Small intestine (tissue), 7 donors: ENCODE measurements around the gene FIG4. TPM values are rescaled to one million over a fixed set of nuclear protein-coding genes. Genes with fewer than 3 reads are reported as not detected.
A peak's percentile ranks its signal among the peaks of the same experiment; 100 is the strongest.
"Not testable (repeated sequence)": the region's sequence is repeated elsewhere in the genome, so short reads cannot be mapped to it uniquely, and the experiment has no call there.

ENCODE experiments used
- DNase-seq, 2 donors: peaks; one replicate each; pipeline versions ENCODE4 v3.0.0 to v3.0.0-alpha.2; 2013
- FAIRE-seq: peaks from 2 replicates; lab custom pipeline; 2012; peaks lifted over from hg19 to GRCh38; lab: Jason Lieb, UNC
- H3K27ac ChIP-seq, 3 donors: one replicate each; pipeline ENCODE4 v1.5.1; 2013; ENCODE audit warnings: low read length in 2 of 3, mild to moderate bottlenecking in 2 of 3, control low read depth in 1 of 3, inconsistent platforms in 1 of 3, low read depth in 1 of 3, moderate library complexity in 1 of 3
- H3K27me3 ChIP-seq, 3 donors: one replicate each; pipeline ENCODE4 v1.6.1; 2013; ENCODE audit warnings: low read length in 3 of 3, inconsistent platforms in 1 of 3; ENCODE audit not compliant: control insufficient read depth in 3 of 3, insufficient read depth in 3 of 3
- H3K36me3 ChIP-seq, 3 donors: one replicate each; pipeline ENCODE4 v1.6.1; 2013; ENCODE audit warnings: low read length in 3 of 3, inconsistent platforms in 1 of 3, low read depth in 1 of 3, mild to moderate bottlenecking in 1 of 3, moderate library complexity in 1 of 3; ENCODE audit not compliant: control insufficient read depth in 3 of 3, insufficient read depth in 2 of 3
- H3K4me1 ChIP-seq, 3 donors: one replicate each; pipeline ENCODE4 v1.6.1; 2013; ENCODE audit warnings: low read length in 2 of 3, inconsistent platforms in 1 of 3, low read depth in 1 of 3, mild to moderate bottlenecking in 1 of 3, moderate library complexity in 1 of 3; ENCODE audit not compliant: control insufficient read depth in 3 of 3, insufficient read depth in 2 of 3
- H3K4me3 ChIP-seq, 3 donors: one replicate each; pipeline ENCODE4 v1.5.1; 2013; ENCODE audit warnings: low read length in 3 of 3, control low read depth in 1 of 3, inconsistent platforms in 1 of 3, low read depth in 1 of 3, mild to moderate bottlenecking in 1 of 3, moderate library complexity in 1 of 3
- H3K9me3 ChIP-seq, 2 donors: one replicate each; pipeline ENCODE4 v1.6.1; 2013; ENCODE audit warnings: low read depth in 1 of 2, low read length in 1 of 2; ENCODE audit not compliant: control insufficient read depth in 2 of 2, insufficient read depth in 1 of 2
- WGBS, 3 donors: extraction: QIAGEN DNeasy Blood & Tissue Kit; methylation state at CpG; one replicate each; pipeline ENCODE4 v1.1.7; 2013; 5-methylcytosine and 5-hydroxymethylcytosine counted together
- polyA plus RNA-seq, 4 donors: library from polyadenylated mRNA; stranded (reverse) in 3 of 4; unstranded in 1 of 4; fragments of 200-250 nt in 3 of 4; fragments of 120-200 nt in 1 of 4; gene quantifications; one replicate each; pipeline versions ENCODE4 v1.2.1 to v1.2.3, GENCODE V29; 2013
- donor health status: healthy with polysubstance abuse.
- donor health status: control.
- donor health status: control.
- donor health status: Bipolar disorder and iron deficiency.
- donor health status: healthy.

FIG4 gene
- polyA plus RNA-seq, 4 donors, result 3.8 to 14.5 (median 6.3) TPM

DNA sequence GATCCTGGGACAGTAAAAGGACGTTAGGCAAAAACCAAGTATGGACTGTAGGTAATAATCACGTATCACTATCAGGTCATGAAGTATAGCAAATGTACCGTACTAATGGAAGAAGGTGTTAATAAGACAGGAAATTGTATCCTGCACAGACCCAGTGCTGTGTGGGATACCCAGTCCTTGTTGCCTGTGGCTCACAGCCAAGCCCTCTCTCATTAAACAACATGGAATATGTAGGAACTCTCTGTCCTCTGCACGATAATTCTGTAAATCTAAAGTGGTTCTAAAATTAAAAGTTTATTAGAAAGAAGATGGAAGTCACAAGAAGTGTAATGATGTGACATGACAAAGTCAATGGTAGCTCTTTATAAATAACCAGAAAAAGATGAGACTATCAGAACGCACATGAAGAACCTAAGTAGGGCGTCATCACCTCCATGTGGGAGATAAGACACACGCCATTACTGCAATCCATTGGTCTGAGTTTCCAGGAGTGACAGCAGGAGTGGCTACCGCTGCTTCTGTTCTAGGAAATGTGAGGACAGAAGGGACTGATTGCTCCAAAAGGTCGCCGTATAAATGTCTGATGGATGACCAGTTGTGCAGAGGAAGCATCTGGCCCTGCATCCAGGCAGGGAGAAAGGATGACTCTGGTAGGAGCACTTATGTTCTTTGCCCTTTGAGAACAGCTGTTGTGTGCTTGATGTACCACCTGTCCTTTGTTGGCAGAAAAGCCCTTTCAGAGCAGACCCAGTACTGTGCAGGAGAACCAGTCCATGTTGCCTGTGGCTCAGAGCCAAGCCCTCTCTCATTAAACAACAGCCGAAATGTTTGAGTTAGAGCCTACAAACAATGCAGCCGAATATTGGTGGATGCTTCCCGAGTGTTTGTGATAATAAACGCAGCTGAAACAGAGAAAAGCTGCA is 125.6 kb downstream of the FIG4 start:
- Histone ChIP-seq H3K4me1 (no peaks in the 10 kb centered on the region), H3K4me3 (no peak overlapping the region), H3K27me3 (no peaks in the 10 kb centered on the region), H3K27ac (no peak overlapping the region), H3K36me3 (peaks cover 0 to 5% (median 0%) of the 10 kb centered on the region in 3 donors), H3K9me3 (no peaks in the 10 kb centered on the region)
- DNase-seq (peak; percentile 11 to 22), FAIRE-seq (no peak)
- 76 to 81% (median 79%) methylated on average over 14 of the region's 14 CpGs for WGBS, 3 donors

DNA sequence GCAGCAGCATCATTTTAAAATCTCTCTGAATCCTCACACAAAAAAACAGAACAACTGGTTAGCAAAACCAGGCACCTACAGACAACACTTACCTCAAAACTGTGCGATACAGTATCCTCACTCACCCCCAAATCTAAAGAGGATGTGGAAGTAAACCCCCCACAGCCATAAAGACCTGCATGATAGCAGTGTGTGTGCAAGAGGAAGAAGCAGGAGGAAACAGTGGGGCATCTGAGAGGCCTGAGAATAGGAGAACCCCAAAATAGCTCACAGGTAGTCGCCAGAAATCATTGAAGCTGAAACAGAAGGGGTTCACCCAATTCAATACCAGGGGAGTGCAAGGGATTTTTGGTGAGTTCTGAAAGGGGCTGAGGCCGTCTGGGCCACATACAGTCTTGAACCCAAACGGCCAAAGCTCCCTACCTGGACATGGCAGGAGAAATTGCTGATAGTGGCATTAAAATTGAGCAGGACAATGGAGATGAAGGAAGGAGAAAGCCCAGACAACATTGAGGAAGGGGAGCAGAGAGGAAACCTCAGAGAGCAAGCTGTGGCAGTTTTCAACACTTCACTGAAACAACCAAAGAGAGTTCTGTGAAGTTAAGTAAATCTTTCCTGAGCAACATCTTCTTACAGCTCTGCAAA is 129.7 kb downstream of the FIG4 start:
- DNase-seq (no peak), FAIRE-seq (no peak)
- Histone ChIP-seq H3K4me1 (no peaks in the 10 kb centered on the region), H3K27me3 (no peaks in the 10 kb centered on the region), H3K27ac (no peak overlapping the region), H3K4me3 (no peak overlapping the region), H3K9me3 (no peaks in the 10 kb centered on the region), H3K36me3 (peaks cover 5 to 10% (median 6%) of the 10 kb centered on the region in 3 donors)
- WGBS, 3 donors, result 77 to 92% (median 84%) methylated on average over 4 of the region's 4 CpGs

DNA sequence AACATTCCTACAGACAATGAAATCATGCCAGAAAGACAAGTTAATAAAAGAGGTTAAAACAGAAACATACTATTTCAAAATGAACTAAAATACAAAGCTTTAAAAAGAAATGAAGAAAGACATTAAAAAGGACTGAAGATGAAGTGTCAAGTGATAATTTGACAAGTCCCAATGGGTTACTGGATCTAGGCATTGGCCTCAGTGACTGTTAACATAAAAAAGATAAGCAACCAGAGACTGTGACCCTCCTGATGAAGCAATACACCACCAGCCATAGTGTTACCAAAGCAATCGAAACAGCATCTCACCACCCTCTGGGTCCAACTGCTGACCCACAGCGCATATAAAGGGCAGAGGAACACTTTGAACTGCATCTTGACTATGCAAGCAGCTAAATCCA is 130.3 kb downstream of the FIG4 start:
- no peak overlapping the region for H3K4me3 ChIP-seq
- H3K27ac ChIP-seq, result no peak overlapping the region
- DNase-seq (no peak), FAIRE-seq (no peak)
- peaks cover 5 to 9% (median 6%) of the 10 kb centered on the region in 3 donors for H3K36me3 ChIP-seq
- 89 to 92% (median 90%) methylated on average over 2 of the region's 2 CpGs for WGBS, 3 donors
- H3K9me3 ChIP-seq, result no peaks in the 10 kb centered on the region
- H3K27me3 ChIP-seq, result no peaks in the 10 kb centered on the region
- H3K4me1 ChIP-seq, result no peaks in the 10 kb centered on the region

DNA sequence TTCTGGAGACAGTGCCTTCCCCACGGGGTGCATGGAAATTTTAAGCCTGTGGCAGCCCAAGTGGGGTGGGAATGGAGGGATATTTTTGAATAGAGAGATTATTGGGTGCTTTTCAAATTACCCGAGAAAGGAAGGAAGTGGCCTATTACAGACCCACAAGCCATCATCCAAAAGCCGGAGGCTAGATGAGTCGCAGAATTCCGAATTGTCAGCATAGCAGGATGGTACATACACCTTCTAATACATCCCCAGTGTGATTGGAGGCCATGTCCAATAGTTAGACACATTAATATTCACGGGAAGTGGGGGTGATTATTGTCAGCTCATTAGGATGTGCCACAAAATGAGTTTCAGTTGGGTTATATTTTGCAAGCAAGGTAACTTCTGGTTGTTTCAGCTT is 133.0 kb downstream of the FIG4 start:
- Histone ChIP-seq H3K4me1 (no peaks in the 10 kb centered on the region), H3K36me3 (peaks cover 5 to 9% (median 6%) of the 10 kb centered on the region in 3 donors), H3K9me3 (no peaks in the 10 kb centered on the region), H3K27ac (no peak overlapping the region), H3K27me3 (no peaks in the 10 kb centered on the region), H3K4me3 (no peak overlapping the region)
- FAIRE-seq, result no peak
- 84 to 86% (median 85%) methylated on average over 6 of the region's 6 CpGs for WGBS, 3 donors
- DNase-seq, result no peak

DNA sequence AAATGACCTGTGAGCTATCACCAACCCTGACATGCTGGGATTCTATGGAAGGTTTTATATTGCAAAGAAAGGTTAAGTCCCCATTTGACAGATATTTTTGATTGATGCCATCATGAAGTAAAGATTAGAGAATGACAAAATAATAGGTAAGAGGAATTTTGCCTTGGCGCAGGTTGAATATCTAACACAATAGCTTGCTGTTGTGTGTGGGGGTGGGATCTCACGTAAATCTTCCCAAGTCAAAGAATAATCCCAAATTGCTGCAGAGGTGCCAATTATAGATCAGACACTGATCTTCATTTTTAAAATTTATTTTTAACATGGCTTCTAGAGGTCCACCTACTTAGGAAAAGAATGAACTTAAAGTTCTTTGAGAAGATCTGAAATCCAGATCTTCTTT is 135.5 kb downstream of the FIG4 start:
- DNase-seq (no peak), FAIRE-seq (no peak)
- WGBS, 3 donors, result 96 to 100% (median 100%) methylated on average over 2 of the region's 2 CpGs
- peaks cover 0 to 12% of the 10 kb centered on the region in 2 donors for H3K9me3 ChIP-seq
- no peak overlapping the region for H3K27ac ChIP-seq
- H3K4me1 ChIP-seq, result no peaks in the 10 kb centered on the region
- peaks cover 5 to 9% (median 6%) of the 10 kb centered on the region in 3 donors for H3K36me3 ChIP-seq
- H3K27me3 ChIP-seq, result no peaks in the 10 kb centered on the region
- no peak overlapping the region for H3K4me3 ChIP-seq

DNA sequence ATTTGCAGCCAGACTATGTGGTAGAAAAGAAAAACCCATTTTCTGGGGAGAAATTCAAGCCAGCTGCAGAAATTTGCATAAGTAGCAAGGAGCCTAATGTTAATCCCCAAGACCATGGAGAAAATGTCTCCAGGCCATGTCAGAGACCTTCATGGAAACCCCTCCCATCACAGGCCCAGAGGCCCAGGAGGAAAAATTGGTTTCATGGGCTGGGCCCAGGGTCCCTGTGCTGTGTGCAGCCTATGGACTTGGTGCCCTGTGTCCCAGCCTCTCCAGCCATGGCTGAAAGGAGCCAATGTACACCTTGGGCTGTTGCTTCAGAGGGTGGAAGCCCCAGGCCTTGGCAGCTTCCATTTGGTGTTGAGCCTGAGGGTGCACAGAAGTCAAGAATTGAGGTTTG is 140.3 kb downstream of the FIG4 start:
- not testable (repeated sequence) for H3K27me3 ChIP-seq, H3K4me3 ChIP-seq, FAIRE-seq, H3K36me3 ChIP-seq, H3K27ac ChIP-seq, DNase-seq, H3K4me1 ChIP-seq
- H3K9me3 ChIP-seq, result peaks cover 0 to 12% of the 10 kb centered on the region in 2 donors

DNA sequence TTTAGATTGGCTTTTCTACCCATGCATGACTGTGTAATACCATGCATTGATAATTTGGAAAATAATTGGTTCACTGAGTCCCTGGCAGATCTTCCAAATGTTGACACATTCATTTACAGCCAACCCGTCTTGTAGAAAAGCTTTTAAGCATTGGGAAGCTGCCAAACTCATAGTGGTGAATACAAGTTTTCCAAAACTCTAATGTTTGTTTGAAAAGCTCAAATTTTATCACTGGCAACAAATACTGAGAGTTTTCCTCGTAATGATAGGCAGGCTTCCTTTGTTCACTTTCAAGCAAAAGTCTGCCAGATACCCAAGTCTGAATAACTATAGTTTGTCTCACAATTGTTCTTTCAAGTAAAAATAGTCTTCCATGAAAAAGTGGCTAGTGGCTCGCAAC is 143.0 kb downstream of the FIG4 start:
- FAIRE-seq (no peak), DNase-seq (no peak)
- no peaks in the 10 kb centered on the region for H3K36me3 ChIP-seq
- no peak overlapping the region for H3K4me3 ChIP-seq
- 52 to 80% (median 59%) methylated on average over 3 of the region's 3 CpGs for WGBS, 3 donors
- H3K27ac ChIP-seq, result no peak overlapping the region
- peaks cover 0 to 12% of the 10 kb centered on the region in 2 donors for H3K9me3 ChIP-seq
- H3K4me1 ChIP-seq, result no peaks in the 10 kb centered on the region
- no peaks in the 10 kb centered on the region for H3K27me3 ChIP-seq

DNA sequence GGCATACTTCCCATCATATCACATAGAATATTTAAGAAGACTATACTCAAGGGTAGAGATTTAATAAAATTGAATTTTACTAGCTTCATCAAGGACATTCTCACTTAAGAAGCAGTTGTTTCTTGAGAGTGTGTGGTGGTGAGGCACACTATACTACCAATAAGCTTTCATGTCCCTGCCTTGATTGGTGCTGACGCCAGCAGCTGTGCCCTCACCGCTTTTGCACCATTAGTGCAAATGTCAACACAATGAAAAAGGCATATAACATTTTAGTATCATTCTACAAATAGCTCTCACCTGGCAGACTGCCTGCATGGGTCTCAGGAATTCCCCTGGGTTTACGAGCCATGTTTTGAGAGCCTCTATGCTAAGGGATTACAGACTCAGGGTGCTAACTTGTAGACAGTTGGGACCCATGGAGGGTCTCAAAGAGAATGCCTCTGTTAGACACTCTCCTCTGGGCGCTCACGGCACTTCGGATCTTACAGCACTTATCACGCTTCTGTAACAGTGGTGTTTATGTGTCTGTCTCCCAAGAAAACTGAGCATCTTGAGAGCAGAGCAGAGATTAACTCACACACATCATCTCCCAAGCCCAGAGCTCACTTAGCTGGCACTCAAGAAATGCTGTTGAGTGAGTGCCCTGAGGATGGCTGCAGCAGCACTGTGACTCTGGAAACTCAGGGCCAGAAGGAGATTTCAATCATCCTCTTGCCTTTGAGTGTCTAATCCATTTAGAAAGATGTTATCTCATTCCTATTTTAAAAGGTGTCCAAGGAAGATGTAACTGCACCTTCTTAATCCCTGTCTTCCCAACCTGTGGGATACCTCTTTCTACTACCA is 143.7 kb downstream of the FIG4 start:
- no peaks in the 10 kb centered on the region for H3K4me1 ChIP-seq
- H3K9me3 ChIP-seq, result peaks cover 0 to 9% of the 10 kb centered on the region in 2 donors
- H3K4me3 ChIP-seq, result no peak overlapping the region
- H3K36me3 ChIP-seq, result no peaks in the 10 kb centered on the region
- FAIRE-seq (no peak), DNase-seq (no peak)
- H3K27ac ChIP-seq, result no peak overlapping the region
- 69 to 87% (median 82%) methylated on average over 7 of the region's 7 CpGs for WGBS, 3 donors
- H3K27me3 ChIP-seq, result no peaks in the 10 kb centered on the region
